Skeletal muscle tissue (tissue), 5 donors: Measurements from ENCODE around the gene SERPING1. TPM values are rescaled to one million over a fixed set of nuclear protein-coding genes. Genes with fewer than 3 reads are reported as not detected.

ENCODE experiments used
- H3K27ac ChIP-seq: one replicate; pipeline ENCODE4 v1.7.0; 2013; ENCODE audit warnings: mild to moderate bottlenecking, low read depth, low read length, inconsistent platforms
- H3K27me3 ChIP-seq, 3 donors: one replicate each; pipeline ENCODE4 v1.7.0; 2013; ENCODE audit warnings: low read length in 3 of 3; ENCODE audit not compliant: control insufficient read depth in 3 of 3, insufficient read depth in 3 of 3
- H3K36me3 ChIP-seq, 3 donors: one replicate each; pipeline ENCODE4 v1.7.0; 2013; ENCODE audit warnings: low read length in 3 of 3; ENCODE audit not compliant: control insufficient read depth in 3 of 3, insufficient read depth in 3 of 3
- H3K4me1 ChIP-seq, 3 donors: one replicate each; pipeline ENCODE4 v1.7.0; 2013; ENCODE audit warnings: low read length in 3 of 3, mild to moderate bottlenecking in 3 of 3; ENCODE audit not compliant: control insufficient read depth in 3 of 3, insufficient read depth in 3 of 3
- H3K4me3 ChIP-seq, 3 donors: one replicate each; pipeline ENCODE4 v1.7.0; 2013; ENCODE audit warnings: low read length in 3 of 3
- H3K9ac ChIP-seq, 3 donors: one replicate each; pipeline ENCODE4 v1.7.0; 2013; ENCODE audit warnings: low read length in 3 of 3, mild to moderate bottlenecking in 3 of 3, moderate library complexity in 2 of 3, low read depth in 1 of 3
- H3K9me3 ChIP-seq, 3 donors: one replicate each; pipeline ENCODE4 v1.7.0; 2013; ENCODE audit warnings: low read length in 3 of 3; ENCODE audit not compliant: control insufficient read depth in 3 of 3
- small RNA-seq: library from RNA; depleted of rRNA; stranded (forward); fragments of <200 nt; gene quantifications from one replicate; pipeline ENCODE3, GENCODE V24; 2014
- total RNA-seq: library from RNA; depleted of rRNA; stranded (reverse); fragments of >200 nt; gene quantifications from one replicate; pipeline ENCODE4 v1.2.3, GENCODE V29; 2014
- donor health status: Osteomylitis.

Gene SERPING1
- total RNA-seq, 1 donor from 2014 or later = 15.1 TPM

GRCh38 chr11:57658023-57658361 is 60.5 kb downstream of the SERPING1 start:
- Histone ChIP-seq H3K4me1 (peaks cover 10 to 16% (median 15%) of the 10 kb centered on the region in 3 donors), H3K4me3 (peak overlapping the region; percentile 68 to 98 (median 92)), H3K27me3 (no peaks in the 10 kb centered on the region), H3K27ac (peak overlapping the region; percentile 88), H3K9me3 (no peaks in the 10 kb centered on the region), H3K9ac (peak overlapping the region; percentile 75 to 91 (median 88)), H3K36me3 (peaks cover 21 to 28% (median 26%) of the 10 kb centered on the region in 3 donors)

DNA sequence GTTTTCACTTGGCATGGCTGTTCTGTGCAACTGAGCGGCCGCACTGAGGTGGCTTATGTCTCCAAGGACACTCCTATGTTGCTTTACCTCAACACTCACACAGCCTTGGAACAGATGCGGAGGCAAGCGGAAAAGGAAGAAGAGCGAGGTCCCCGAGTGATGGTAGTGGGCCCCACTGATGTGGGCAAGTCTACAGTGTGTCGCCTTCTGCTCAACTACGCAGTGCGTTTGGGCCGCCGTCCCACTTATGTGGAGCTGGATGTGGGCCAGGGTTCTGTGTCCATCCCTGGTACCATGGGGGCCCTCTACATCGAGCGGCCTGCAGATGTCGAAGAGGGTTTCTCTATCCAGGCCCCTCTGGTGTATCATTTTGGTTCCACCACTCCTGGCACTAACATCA is 62.2 kb downstream of the SERPING1 start:
- Histone ChIP-seq H3K4me3 (no peak overlapping the region), H3K9ac (peak overlapping the region in 1 of 3 donors; percentile 8), H3K27ac (no peak overlapping the region), H3K36me3 (peaks cover 21 to 28% (median 26%) of the 10 kb centered on the region in 3 donors), H3K4me1 (peaks cover 10 to 16% (median 15%) of the 10 kb centered on the region in 3 donors), H3K27me3 (no peaks in the 10 kb centered on the region), H3K9me3 (no peaks in the 10 kb centered on the region)

DNA sequence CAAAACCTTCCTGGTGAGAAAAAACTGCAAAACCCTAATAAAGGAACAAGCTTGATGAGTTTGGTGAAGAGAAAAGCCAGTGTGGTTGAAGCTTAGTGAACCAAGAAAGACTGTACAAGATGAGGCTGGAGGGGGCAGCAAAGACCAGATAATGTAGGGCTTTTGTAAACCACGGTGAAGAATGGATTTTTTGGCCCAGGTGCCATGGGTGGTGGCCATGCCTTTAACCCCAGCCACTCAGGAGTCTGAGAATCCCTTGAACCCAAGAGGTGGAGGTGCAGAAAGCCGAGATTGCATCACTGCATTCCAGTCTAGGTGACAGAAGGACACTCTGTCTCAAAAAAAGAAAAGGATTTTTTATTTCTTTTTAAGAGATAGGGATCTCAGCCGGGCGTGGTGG is 65.4 kb downstream of the SERPING1 start:
- Histone ChIP-seq H3K4me3 (no peak overlapping the region), H3K36me3 (peaks cover 21 to 28% (median 26%) of the 10 kb centered on the region in 3 donors), H3K9me3 (no peaks in the 10 kb centered on the region), H3K27ac (no peak overlapping the region), H3K27me3 (no peaks in the 10 kb centered on the region), H3K9ac (no peak overlapping the region), H3K4me1 (peaks cover 13 to 18% (median 16%) of the 10 kb centered on the region in 3 donors)

DNA sequence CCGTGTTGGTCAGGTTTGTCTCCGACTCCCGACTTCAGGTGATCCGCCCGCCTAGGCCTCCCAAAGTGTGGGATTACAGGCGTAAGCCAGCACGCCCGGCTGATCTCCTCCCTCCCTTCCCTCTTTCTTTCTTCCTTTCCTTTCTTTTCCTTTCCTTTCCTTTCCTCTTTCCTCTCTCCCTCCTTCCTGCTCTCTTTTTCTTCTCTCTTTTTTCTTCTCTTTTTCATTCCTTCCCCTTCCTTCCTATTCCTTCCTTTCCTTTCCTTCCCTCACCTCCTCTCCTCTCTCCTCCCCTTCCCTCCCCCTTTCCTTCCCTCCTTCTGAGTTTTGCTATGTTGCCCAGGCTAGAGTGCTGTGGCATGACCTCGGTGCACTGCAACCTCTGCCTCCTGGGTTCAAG is 66.5 kb downstream of the SERPING1 start:
- Histone ChIP-seq H3K9ac (no peak overlapping the region), H3K27ac (no peak overlapping the region), H3K4me1 (peaks cover 9 to 12% (median 11%) of the 10 kb centered on the region in 3 donors), H3K36me3 (peaks cover 21 to 28% (median 25%) of the 10 kb centered on the region in 3 donors), H3K4me3 (no peak overlapping the region), H3K9me3 (no peaks in the 10 kb centered on the region), H3K27me3 (no peaks in the 10 kb centered on the region)

Small RNAs within 50 kb of the gene (small RNA-seq; reads per million reads assigned to genes)
- gene MIR130A = 589 reads per million, percentile 98 among the genes with 10 or more reads in this experiment

Other genes starting within 250 kb of the SERPING1 start
- gene PRG3, start 216.5 kb upstream of the SERPING1 start, total RNA-seq = 2.6 TPM
- gene PRG2, start 207.0 kb upstream of the SERPING1 start, total RNA-seq = 1.0 TPM
- gene SLC43A3, start 170.6 kb upstream of the SERPING1 start, total RNA-seq = 15.1 TPM
- gene RTN4RL2, start 137.2 kb upstream of the SERPING1 start, total RNA-seq = not detected
- 18.3 TPM for gene SLC43A1, start 82.0 kb upstream of the SERPING1 start, total RNA-seq
- gene TIMM10, start 66.9 kb upstream of the SERPING1 start, total RNA-seq = 64.2 TPM
- gene SMTNL1, start 60.1 kb upstream of the SERPING1 start, total RNA-seq = 69.9 TPM
- 15.7 TPM for gene UBE2L6, start 30.0 kb upstream of the SERPING1 start, total RNA-seq
- 0.52 TPM for gene YPEL4, start 52.2 kb downstream of the SERPING1 start, total RNA-seq
- gene CLP1, start 60.1 kb downstream of the SERPING1 start, total RNA-seq = 20.4 TPM
- gene ZDHHC5, start 70.4 kb downstream of the SERPING1 start, total RNA-seq = 19.3 TPM
- 11.0 TPM for gene MED19, start 114.5 kb downstream of the SERPING1 start, total RNA-seq
- gene TMX2, start 114.9 kb downstream of the SERPING1 start, total RNA-seq = 30.3 TPM
- 61.1 TPM for gene SELENOH, start 143.8 kb downstream of the SERPING1 start, total RNA-seq
- gene BTBD18, start 154.1 kb downstream of the SERPING1 start, total RNA-seq = not detected
- 121 TPM for gene CTNND1, start 164.1 kb downstream of the SERPING1 start, total RNA-seq